Measurements from ENCODE around the gene NSG2.
"Not testable (repeated sequence)": the region's sequence is repeated elsewhere in the genome, so short reads cannot be mapped to it uniquely, and the experiment has no call there.

NSG2 gene

GRCh38 chr5:174146556-174146955 lies 101.0 kb downstream of the NSG2 start:
- H3K9ac ChIP-seq (ENCODE audit: low read length): no peak overlapping the region
- no peaks in the 10 kb centered on the region for H3K9me3 ChIP-seq (ENCODE audit: low read length)
- H2AFZ ChIP-seq (ENCODE audit: low read length): no peak overlapping the region
- H3F3A ChIP-seq (ENCODE audit: insufficient read depth, low read length): no peaks in the 10 kb centered on the region
- no peak for TF ChIP-seq EZH2 (IDR thresholded peaks at IDR 0.05; ENCODE audit: borderline replicate concordance, low read length)
- no peak for TF ChIP-seq CTCF (IDR thresholded peaks at IDR 0.05; ENCODE audit: low read length)
- no peak overlapping the region for H3K27ac ChIP-seq (ENCODE audit: low read depth, low read length, poor library complexity, severe bottlenecking)
- no peaks in the 10 kb centered on the region for H4K20me1 ChIP-seq (ENCODE audit: insufficient read depth, low read length)
- no peaks in the 10 kb centered on the region for H3K4me1 ChIP-seq (ENCODE audit: insufficient read depth, low read length, severe bottlenecking)
- H3K79me2 ChIP-seq (ENCODE audit: insufficient read depth, low read length): no peaks in the 10 kb centered on the region
- no peak overlapping the region for H3K4me3 ChIP-seq (ENCODE audit: low read depth, low read length, poor library complexity, severe bottlenecking)
- no peak overlapping the region for H3K4me2 ChIP-seq (ENCODE audit: low read length)
- no peaks in the 10 kb centered on the region for H3K27me3 ChIP-seq (ENCODE audit: insufficient read depth, low read length)
- no peaks in the 10 kb centered on the region for H3K9me2 ChIP-seq (ENCODE audit: low read depth, low read length)
- no peaks in the 10 kb centered on the region for H3K36me3 ChIP-seq (ENCODE audit: insufficient read depth, low read length)

GRCh38 chr5:174147012-174147411 lies 101.5 kb downstream of the NSG2 start:
- not testable (repeated sequence) for H3K9me2 ChIP-seq (ENCODE audit: low read depth, low read length); H3K4me2 ChIP-seq (ENCODE audit: low read length); H4K20me1 ChIP-seq (ENCODE audit: insufficient read depth, low read length); H3K9me3 ChIP-seq (ENCODE audit: low read length); H3K27ac ChIP-seq (ENCODE audit: low read depth, low read length, poor library complexity, severe bottlenecking); H3K4me1 ChIP-seq (ENCODE audit: insufficient read depth, low read length, severe bottlenecking); H2AFZ ChIP-seq (ENCODE audit: low read length); H3K36me3 ChIP-seq (ENCODE audit: insufficient read depth, low read length); H3K27me3 ChIP-seq (ENCODE audit: insufficient read depth, low read length); H3F3A ChIP-seq (ENCODE audit: insufficient read depth, low read length); H3K4me3 ChIP-seq (ENCODE audit: low read depth, low read length, poor library complexity, severe bottlenecking); H3K79me2 ChIP-seq (ENCODE audit: insufficient read depth, low read length); H3K9ac ChIP-seq (ENCODE audit: low read length)

GRCh38 chr5:174147551-174147950 lies 102.0 kb downstream of the NSG2 start:
- Histone ChIP-seq H3F3A (ENCODE audit: insufficient read depth, low read length) (no peaks in the 10 kb centered on the region), H3K4me2 (ENCODE audit: low read length) (no peak overlapping the region), H3K9ac (ENCODE audit: low read length) (no peak overlapping the region), H3K36me3 (ENCODE audit: insufficient read depth, low read length) (no peaks in the 10 kb centered on the region), H3K9me2 (ENCODE audit: low read depth, low read length) (no peaks in the 10 kb centered on the region), H3K4me3 (ENCODE audit: low read depth, low read length, poor library complexity, severe bottlenecking) (no peak overlapping the region), H3K27me3 (ENCODE audit: insufficient read depth, low read length) (no peaks in the 10 kb centered on the region), H3K79me2 (ENCODE audit: insufficient read depth, low read length) (no peaks in the 10 kb centered on the region), H2AFZ (ENCODE audit: low read length) (no peak overlapping the region), H3K9me3 (ENCODE audit: low read length) (no peaks in the 10 kb centered on the region), H3K27ac (ENCODE audit: low read depth, low read length, poor library complexity, severe bottlenecking) (no peak overlapping the region), H3K4me1 (ENCODE audit: insufficient read depth, low read length, severe bottlenecking) (no peaks in the 10 kb centered on the region), H4K20me1 (ENCODE audit: insufficient read depth, low read length) (no peaks in the 10 kb centered on the region)
- TF ChIP-seq CTCF (IDR thresholded peaks at IDR 0.05; ENCODE audit: low read length): no peak

GRCh38 chr5:174148721-174149120 lies 103.2 kb downstream of the NSG2 start:
- TF ChIP-seq EZH2 (IDR thresholded peaks at IDR 0.05; ENCODE audit: borderline replicate concordance, low read length): no peak
- TF ChIP-seq CTCF (IDR thresholded peaks at IDR 0.05; ENCODE audit: low read length): no peak
- Histone ChIP-seq H3K27ac (ENCODE audit: low read depth, low read length, poor library complexity, severe bottlenecking) (no peak overlapping the region), H3K9ac (ENCODE audit: low read length) (no peak overlapping the region), H3K36me3 (ENCODE audit: insufficient read depth, low read length) (no peaks in the 10 kb centered on the region), H2AFZ (ENCODE audit: low read length) (no peak overlapping the region), H3K4me1 (ENCODE audit: insufficient read depth, low read length, severe bottlenecking) (no peaks in the 10 kb centered on the region), H3K4me2 (ENCODE audit: low read length) (no peak overlapping the region), H3K9me3 (ENCODE audit: low read length) (no peaks in the 10 kb centered on the region), H4K20me1 (ENCODE audit: insufficient read depth, low read length) (no peaks in the 10 kb centered on the region), H3F3A (ENCODE audit: insufficient read depth, low read length) (no peaks in the 10 kb centered on the region), H3K27me3 (ENCODE audit: insufficient read depth, low read length) (no peaks in the 10 kb centered on the region), H3K9me2 (ENCODE audit: low read depth, low read length) (no peaks in the 10 kb centered on the region), H3K79me2 (ENCODE audit: insufficient read depth, low read length) (no peaks in the 10 kb centered on the region), H3K4me3 (ENCODE audit: low read depth, low read length, poor library complexity, severe bottlenecking) (no peak overlapping the region)

Measured in OCI-LY1 (cell line).